IPS-NIHi7 (cell line): ENCODE data around the gene ELF1.
A peak's percentile ranks its signal among the peaks of the same experiment; 100 is the strongest.

Experiments used
- DNase-seq: peaks from one replicate; pipeline ENCODE4 v3.0.0; 2012; ENCODE audit warnings: mixed read lengths; ENCODE audit errors: extremely low spot score

The ELF1 gene

GRCh38 chr13:41006978-41007743 is 12.0 kb downstream of the ELF1 start:
- DNase-seq: peak; percentile 21

- DNase-seq: no peak
These were observed 12.8 kb downstream of the ELF1 start for GRCh38 chr13:41006306-41006705.

DNA sequence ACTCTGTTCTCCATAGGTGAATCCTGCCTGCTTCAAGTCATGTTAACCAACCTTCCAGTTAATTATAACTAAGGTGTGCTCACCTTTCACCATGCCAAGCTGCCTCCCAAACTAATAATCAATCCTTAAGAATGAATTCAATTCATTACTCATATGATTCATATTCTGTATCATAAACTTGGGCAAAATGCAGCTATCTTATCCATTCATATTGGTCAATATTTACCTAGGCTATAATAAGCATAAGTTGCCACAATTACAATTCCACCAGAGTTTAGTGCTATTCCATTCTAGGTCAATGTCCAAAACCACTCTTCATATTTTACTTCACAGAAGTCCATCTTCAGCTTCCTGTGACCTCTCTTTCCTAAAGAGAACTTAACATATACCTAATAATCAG is 13.4 kb downstream of the ELF1 start:
- DNase-seq: no peak

DNA sequence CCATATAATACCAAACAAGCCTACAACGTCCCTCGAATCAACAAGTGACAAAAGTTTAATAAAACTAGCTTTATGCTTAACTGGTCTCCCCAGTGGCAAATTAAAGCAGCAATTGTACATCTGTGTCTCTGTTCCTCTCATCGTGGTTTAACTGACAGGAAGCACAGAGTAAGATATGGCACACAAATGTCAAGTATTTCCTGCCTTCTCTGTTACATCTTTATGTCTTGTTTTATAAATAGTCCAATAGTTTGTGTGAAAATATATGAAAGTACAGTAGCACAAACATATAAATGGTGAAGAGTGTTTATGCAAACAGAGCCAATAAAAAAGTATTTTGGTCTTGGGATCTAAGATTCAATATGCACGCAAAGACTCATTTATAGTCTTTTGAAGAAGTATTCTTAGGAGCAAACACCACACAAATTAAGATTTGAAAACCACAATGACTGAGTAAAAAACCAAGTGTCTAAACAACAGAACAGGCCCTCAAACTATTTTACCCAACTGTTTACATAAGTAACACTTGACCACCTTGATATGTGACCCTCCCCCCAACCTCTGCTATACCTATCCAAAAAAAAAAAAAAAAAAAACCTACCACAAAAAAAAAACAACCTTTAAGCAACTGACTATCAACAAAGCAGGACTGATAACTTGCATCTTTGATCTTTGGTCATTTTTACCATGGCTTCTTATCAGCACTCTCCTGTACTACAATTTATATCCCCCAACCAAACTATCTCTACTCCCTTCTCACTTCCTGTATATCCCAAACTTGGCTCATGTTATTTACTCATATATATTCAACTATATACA is 14.0 kb downstream of the ELF1 start:
- DNase-seq: no peak

DNA sequence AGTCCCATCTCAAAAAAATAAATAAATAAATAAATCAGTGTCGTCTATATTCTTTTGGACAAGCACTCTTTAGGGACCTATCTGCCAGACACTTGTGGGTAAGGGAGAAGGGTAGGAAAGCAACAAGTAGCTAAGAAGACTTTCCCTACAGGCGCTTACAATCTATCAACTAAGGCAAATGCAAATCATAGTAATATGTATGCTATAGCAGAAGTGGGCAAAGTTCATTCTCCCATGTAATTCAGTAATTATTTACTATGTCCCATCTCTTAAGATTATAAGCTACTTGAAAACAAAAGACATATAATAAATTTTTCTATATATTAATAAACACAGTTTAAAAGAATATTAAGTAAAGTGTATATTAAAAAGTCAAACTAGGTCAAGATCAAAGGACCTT is 16.5 kb downstream of the ELF1 start:
- no peak for DNase-seq

DNA sequence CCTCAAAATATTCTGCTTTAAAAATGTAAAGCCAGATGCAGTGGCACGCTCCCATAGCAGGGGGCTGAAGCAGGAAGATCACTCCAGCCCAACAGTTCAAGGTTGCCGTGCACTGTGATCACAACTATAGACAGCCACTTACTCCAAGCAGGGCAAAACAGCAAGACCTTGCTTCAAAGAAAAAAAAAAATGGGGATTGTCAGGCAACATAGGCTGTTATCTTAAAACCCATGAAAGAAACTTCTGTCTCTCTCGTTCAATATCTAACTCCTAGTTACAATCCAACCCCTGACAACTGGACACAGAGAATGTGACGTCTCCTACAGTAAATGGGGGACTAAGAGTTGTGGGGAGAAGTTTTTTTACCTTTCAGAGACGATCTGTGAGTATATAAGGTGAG is 17.4 kb downstream of the ELF1 start:
- DNase-seq: no peak

GRCh38 chr13:40999416-40999815 is 19.7 kb downstream of the ELF1 start:
- DNase-seq: no peak

DNA sequence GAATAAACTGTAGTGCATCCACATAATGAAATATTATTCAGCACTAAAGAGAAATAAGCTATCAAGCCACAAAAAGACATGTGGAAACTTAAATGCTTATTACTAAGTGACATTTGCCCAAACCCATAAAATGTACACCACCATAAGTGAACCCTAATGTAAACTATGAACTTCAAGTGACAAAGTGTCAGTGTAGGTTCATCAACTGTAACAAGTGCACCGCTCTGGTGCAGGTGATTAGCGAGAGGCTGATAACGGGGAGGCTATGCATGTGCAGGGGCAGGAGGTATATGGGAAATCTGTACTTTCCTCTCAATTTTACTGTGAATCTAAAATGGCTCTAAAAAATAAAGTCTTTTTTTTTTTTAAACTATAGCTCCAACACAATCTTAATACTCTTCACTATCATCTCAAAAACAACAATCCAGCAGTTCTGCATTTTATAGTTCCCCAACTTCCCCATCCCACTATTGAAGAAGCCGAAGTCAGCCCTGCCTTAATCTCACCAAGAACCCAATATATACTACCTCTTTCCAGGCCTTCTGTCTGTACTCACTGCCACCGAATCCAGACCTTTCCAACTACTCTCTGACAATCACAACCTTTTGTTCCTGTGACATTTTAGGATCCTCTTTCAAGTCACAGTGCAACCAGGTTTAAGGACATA is 22.6 kb downstream of the ELF1 start:
- DNase-seq: no peak

DNA sequence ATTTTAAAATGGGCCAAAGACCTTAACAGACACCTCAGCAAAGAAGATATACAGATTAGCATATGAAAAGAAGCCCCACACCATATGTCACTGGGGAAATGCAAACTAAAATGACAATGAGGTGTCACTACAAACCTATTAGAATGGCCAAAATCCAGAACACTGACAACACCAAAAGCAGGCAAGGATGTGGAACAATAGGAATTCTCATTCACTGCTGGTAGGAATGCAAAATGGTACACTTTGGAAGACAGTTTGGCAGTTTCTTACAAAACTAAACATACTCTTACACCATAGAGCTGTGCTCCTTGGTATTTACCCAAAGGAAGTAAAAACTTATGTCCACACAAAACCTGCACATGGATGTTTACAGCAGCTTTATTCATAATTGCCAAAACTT is 23.1 kb downstream of the ELF1 start:
- DNase-seq: no peak

GRCh38 chr13:40994581-40995230 is 24.4 kb downstream of the ELF1 start:
- DNase-seq: no peak

- DNase-seq: peak; percentile 59
These were observed 25.1 kb downstream of the ELF1 start for GRCh38 chr13:40993987-40994386.

DNA sequence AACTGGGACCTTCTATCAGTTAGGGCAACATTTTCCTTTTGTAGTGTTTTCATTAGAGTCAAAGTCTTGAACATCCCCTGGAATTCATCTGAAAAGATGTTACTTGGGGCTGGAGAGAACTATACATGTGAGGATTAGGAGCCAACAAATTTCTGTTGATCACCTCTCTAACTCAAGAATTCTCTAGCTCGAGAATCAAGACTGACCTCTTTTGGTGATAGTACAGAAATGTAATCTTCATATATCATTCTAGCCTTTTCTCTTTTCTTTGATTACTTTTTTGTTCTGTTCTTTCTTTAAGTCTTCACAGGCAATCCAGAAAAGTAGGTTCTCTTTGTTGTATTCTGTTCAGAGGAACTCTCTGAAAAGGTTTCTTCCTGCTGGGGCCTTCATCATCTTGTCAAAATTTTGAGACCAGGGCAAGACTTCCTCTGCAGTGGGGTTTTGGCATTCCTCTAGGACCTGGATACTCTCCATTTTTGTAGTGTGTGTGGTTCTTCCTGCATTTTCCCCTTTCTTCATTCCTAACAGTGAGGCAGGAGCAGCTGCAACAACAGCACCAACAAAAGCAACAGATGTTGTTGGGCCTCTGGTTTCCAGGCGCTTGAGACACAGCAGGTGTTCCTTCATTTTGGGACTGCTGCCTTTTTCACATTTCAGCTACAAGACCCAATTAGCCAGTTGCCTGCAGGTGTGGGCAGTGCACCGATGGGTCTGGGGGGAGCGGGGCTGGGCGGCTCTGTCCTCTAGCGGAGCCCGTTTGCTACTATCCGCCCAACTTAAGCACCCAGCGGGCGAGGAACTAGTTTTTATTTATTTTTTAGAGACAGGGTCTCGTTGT is 26.2 kb downstream of the ELF1 start:
- DNase-seq: no peak

DNA sequence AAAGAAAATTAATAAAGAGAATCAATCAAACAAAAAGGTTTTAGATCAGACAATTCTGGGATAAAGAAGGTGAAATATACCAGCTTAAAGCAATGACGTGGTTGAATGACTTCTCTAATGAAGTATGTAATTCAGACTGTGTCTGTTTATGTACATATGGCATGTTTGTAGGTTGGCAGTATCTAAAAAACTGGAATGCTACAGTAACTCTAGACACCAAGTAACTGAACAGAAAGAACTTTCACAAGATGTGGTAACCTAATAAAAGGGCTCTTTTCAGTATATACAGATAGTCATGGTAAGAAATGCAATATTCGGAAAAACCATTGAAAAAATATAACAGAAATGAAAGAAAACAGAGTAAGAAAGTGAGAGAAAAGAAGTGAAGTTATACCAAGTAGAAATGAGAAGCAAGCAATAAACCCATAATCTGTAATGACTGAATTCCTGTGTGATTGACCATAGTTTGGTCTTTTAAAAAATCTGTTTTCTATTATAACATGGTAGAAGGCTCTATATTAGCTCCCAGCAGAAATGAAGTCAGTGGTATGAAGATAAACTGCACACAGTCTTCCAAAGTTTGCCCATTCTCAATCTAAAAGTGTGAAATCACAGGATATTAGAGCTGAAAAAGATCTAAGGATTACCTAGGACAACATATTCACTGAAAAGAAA is 31.4 kb downstream of the ELF1 start:
- no peak for DNase-seq

DNA sequence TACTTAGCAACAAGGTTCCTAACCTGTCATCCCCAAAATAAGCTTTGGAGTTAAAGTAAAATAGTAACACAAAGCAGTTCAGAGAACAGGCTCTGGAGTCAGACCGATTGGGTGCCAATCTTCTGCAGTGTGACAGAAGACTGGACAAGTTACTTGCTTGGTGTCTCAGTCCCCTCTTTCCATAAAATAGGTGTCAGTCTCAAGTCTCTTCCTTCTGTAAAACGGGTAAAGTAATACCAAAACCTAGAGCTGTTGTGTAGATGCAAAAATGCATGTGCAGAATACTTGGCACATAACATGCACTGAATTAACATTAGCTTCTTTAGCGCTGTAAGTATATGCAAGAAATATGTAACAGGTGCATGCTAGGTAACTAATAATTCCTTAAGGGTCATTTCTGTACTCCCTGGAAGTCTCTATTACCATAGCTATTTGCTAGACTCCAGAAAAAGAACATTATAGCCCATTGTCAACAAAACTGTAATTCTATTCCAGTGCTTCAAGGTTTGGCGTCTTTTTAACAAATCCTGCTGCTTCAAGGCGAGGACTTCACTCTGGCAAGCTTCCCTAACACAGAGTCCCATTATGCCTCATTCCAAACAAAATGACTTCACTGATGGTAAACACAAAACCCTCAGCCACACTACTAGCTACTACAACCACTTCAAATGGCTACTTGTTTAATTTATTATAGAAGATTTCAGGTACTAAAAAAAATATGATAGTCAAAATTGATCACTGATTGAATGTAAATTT is 32.8 kb downstream of the ELF1 start:
- DNase-seq: no peak

DNA sequence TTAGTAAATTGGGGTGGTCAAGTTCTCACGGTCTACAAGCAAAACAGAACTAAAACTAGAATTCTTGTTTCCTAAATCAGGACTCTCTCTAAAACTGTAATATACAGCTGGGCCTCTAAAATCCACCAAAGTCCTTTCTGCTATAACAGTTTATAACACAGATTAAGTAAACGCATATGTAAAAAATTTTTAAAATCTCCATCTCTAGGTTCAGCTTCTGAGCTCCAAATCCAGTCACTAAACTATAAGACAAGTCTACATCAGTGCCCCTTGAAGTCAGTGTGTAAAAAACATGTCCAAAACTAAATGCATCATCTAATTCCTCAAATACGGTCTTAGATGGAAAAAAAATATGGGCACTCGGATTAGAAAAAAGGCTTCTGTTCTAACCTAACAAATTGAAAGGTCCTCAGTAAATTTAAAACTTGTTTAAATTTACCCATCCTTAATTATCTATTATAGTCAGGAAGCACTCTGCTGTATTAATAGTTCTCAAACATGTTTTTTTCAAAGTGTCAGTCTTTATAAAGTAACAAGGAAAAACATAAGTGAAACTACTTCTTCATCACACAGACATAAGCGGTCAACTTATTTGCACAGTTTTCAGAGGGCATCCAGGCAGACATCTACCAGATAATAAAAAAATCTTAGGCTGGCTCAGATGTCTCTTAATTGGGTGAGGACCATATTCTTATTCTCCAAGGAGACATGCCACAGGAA is 33.6 kb downstream of the ELF1 start:
- no peak for DNase-seq

DNA sequence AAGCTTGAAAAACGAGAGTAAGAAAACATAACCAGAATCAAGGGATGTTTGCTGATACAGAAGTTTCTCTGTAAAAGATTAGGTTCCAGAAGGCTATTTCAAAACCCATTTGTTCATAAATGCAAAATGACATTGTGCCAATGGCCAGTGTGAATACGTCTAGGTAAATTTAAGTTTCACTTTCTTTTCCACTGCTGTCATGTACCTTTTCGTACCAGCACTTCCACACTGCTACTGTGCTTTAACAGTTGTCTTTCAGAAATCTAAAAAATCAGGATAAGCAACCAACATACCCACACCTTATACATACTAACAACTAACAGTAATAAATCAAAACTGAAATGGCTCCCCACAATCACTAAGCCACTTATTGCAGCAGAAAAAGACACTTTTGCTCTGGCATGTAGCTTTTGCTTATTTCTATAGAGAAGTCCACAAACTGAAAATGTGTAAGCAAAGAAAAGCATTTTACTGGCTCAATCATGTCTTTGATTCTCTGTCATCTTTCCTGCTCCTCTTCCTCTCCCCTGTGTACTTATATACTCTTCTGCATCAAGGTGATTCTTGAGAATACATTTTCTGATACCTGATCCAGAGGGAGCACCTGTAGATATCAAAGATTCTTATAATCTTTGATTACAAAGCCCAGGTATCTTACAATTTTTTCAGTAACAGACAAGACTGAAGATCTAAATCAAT is 34.3 kb downstream of the ELF1 start:
- no peak for DNase-seq

DNA sequence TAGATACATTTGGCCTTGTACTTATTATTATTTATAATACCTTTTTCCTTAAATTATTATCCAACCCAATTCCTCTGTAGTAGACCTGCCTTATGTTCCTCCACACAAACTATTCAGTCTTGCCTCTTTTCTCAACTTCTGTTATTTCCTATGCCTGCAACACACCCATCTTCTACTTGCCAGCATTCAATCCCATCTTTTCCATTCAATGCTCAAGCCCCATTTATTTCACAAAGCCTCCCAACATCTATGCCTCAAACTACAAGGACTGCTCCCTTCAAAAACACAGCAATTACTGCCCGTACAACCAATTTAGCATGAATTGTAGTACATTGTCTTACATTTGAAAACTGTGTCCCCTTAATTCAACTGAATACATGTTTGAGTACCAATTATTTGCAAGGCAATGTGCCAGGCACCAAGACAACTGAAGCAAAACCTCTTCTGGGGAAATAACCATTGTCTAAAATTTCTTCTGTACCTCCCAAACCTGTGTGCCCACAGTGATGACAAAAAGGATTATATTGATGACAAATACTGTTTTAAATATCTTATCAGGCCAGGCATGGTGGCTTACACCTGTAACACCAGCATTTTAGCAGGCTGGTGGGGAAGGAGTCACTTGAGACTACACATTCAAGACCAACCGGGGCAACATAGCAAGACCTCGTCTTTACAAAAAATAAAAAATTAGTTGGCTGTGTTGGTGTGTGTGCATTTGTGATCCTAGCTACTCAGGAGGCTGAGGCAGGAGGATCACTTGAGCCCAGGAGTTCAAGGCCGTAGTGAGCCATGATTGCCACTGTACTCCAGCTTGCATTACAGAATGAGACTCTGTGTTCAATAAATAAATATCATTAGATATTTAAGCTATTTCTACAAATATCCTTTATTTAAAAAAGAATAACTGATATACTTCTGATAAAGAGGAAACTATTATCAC is 35.1 kb downstream of the ELF1 start:
- no peak for DNase-seq

DNA sequence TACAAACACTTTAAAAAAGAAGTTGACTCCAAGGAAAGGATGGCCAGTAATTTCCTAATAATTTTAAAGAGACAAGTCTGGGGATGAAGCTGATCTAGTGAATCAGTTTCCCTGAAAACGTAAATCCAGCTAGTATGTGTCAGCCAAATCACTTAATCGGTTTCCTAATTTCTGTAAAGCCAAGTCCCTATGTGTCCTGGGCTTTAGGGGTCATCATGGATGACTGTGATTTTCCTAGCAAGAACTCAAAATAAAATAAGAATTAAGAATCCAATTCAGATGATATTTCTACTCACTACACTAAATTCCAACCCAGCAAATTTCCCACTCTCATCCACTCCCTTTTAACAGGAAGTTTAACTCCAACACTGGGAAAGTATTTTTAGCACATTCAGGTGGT is 35.9 kb downstream of the ELF1 start:
- no peak for DNase-seq
